Erythroblast (primary cell): ENCODE measurements around the gene CAMSAP1.

Experiments
- GATA1 ChIP-seq: IDR thresholded peaks from 2 replicates; pipeline ENCODE4 v1.6.1; 2011; ENCODE audit warnings: low read depth, mild to moderate bottlenecking, control low read depth, low read length, moderate library complexity
- POLR2A ChIP-seq: IDR thresholded peaks from 2 replicates; pipeline ENCODE4 v1.6.1; 2011; ENCODE audit warnings: mild to moderate bottlenecking, low read length

DNA sequence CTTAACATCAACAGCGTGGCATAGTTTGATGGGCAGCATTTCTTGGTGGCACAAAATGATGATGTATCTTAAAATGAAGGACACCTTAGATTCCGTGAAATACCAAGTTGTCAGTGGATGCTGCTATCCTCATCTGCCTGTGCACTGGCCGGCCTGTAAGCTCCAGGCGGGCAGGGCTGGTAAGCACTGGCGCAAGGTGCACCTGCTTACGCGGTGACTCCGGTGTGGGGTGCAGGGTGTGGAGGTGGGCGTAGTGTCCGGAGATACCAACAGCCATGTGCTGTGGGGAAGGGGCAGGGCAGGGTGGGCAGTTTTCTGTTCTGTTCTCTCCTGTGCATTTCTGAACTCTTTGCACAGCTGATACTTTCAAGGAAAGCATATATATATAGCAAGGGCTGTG, 103.9 kb downstream of the CAMSAP1 start:
- TF ChIP-seq POLR2A: no peak
- TF ChIP-seq GATA1: no peak
